ENCODE measurements around the gene MTCL1. TPM values are rescaled to one million over a fixed set of nuclear protein-coding genes. Genes with fewer than 3 reads are reported as not detected.
A peak's percentile ranks its signal among the peaks of the same experiment; 100 is the strongest.

Gene MTCL1
- total RNA-seq, 1 donor from 2014 or later = 10.0 TPM

DNA sequence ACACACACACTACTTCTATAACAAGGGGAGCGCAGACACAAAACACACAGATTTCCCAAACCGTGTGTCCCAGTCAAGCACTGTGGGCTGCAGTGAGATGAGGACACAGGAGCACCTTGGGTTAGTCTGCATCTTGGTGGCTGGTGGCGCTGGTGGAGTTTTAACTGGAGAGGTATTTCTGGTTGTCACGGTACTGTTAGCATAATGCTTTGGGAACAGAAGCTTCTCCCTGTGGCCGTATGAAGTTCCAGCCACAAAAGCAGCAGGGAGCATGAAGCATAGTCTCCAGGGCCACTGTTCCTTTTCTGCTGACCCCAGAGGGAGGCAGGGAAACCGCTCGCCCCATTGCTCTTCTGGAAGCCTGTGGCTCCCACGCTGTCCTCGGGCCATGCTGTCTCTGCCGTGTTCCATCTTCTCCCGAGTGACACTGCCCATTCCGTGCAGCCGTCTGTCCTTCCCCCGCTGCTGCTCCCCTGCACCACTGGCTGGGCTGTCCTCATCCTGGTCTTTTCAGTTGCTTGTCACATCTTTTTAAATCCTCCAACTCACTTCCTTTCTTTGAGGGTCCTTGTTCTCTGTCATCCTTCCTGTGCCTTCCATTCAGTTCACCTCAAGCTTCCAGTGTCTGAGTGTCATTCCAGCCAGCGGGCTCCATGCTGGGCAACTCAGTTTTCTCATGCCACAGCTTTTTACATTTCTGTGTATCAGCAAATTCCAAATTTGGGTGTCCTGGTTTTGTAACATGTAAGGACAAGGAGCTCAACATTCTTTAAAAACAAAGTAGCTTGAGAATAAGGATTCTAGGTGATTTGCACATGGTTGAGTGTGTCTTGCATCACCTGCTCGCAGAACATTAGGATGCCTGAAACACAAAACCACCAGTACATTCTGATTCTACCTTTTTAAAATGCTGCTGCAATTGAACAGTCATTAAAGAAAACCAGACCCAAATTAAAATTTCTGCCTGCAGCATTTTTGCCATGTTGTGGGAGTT is 125.0 kb downstream of the MTCL1 start:
- Histone ChIP-seq H3K4me3 (ENCODE audit: low read depth, low read length) (no peak overlapping the region), H3K36me3 (ENCODE audit: control insufficient read depth, insufficient read depth, low read length) (peaks cover 2% of the 10 kb centered on the region), H3K27me3 (ENCODE audit: control insufficient read depth, insufficient read depth, low read length) (no peaks in the 10 kb centered on the region)
- DNase-seq (ENCODE audit: low read depth) = peak; percentile 66
- FAIRE-seq = no peak
- TF ChIP-seq CTCF (IDR thresholded peaks at IDR 0.05; ENCODE audit: insufficient read depth, low read length, severe bottlenecking) = no peak

DNA sequence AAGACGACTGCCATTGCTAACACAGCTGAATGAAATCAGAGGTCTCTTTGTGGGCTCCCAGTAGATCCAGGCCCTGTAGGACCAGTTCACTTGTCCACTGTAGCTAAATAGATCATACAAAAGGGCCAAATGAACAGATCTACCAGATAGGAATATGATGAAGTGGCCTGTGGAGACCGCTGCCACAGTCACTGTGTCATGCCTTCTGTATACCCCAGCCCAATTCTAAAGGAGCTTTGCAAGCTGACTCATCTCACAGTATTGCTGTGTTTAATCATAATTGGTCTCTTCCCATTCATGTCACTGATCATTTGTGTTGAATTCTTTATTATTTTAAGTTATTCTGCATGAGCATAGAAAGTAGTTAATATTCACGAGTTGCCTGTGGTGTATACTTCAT is 125.8 kb downstream of the MTCL1 start:
- TF ChIP-seq CTCF (IDR thresholded peaks at IDR 0.05; ENCODE audit: insufficient read depth, low read length, severe bottlenecking) = no peak
- Histone ChIP-seq H3K36me3 (ENCODE audit: control insufficient read depth, insufficient read depth, low read length) (no peaks in the 10 kb centered on the region), H3K27me3 (ENCODE audit: control insufficient read depth, insufficient read depth, low read length) (no peaks in the 10 kb centered on the region), H3K4me3 (ENCODE audit: low read depth, low read length) (no peak overlapping the region)
- FAIRE-seq (peak; percentile 80), DNase-seq (ENCODE audit: low read depth) (no peak)

DNA sequence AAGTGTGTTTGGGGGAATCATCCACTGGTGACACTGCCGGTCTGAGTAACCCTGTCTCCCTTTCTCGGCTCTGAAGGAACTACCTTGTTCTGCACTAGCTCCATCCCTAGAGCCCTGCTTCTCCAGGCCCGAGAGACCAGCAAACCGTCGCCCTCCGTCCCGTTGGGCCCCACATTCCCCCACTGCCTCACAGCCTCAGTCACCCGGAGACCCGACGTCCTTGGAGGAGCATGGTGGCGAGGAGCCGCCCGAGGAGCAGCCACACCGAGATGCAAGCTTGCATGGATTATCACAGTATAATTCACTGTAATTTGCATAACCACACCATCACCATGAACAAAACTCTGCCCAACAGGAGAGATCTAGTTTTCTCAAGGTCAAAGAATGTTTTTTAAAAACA is 126.2 kb downstream of the MTCL1 start:
- no peak for TF ChIP-seq CTCF (IDR thresholded peaks at IDR 0.05; ENCODE audit: insufficient read depth, low read length, severe bottlenecking)
- DNase-seq (ENCODE audit: low read depth) = no peak
- no peak for FAIRE-seq
- H3K4me3 ChIP-seq (ENCODE audit: low read depth, low read length) = no peak overlapping the region
- H3K36me3 ChIP-seq (ENCODE audit: control insufficient read depth, insufficient read depth, low read length) = no peaks in the 10 kb centered on the region
- no peaks in the 10 kb centered on the region for H3K27me3 ChIP-seq (ENCODE audit: control insufficient read depth, insufficient read depth, low read length)

DNA sequence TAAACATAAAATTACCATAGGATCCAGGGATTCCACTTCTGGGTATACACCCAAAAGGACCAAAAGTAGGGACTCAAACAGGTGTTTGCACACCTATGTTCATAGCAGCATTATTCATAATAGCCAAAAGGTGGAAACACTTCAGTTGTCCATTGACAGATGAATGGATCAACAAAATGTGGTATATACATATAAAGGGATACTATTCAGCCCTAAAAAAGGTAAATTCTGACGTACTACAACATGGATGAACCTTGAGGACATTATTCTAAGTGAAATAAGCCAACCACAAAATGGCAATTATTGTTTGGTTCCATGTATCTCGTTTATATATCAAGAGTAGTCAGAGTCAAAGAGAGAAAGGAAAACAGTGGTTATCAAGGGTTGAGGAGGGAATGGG is 128.1 kb downstream of the MTCL1 start:
- Histone ChIP-seq H3K27me3 (ENCODE audit: control insufficient read depth, insufficient read depth, low read length) (no peaks in the 10 kb centered on the region), H3K4me3 (ENCODE audit: low read depth, low read length) (no peak overlapping the region), H3K36me3 (ENCODE audit: control insufficient read depth, insufficient read depth, low read length) (no peaks in the 10 kb centered on the region)
- DNase-seq (ENCODE audit: low read depth) (no peak), FAIRE-seq (no peak)
- no peak for TF ChIP-seq CTCF (IDR thresholded peaks at IDR 0.05; ENCODE audit: insufficient read depth, low read length, severe bottlenecking)

GRCh38 chr18:8834881-8835280 is 129.5 kb downstream of the MTCL1 start:
- H3K27me3 ChIP-seq (ENCODE audit: control insufficient read depth, insufficient read depth, low read length) = no peaks in the 10 kb centered on the region
- no peak overlapping the region for H3K4me3 ChIP-seq (ENCODE audit: low read depth, low read length)
- no peak for TF ChIP-seq CTCF (IDR thresholded peaks at IDR 0.05; ENCODE audit: insufficient read depth, low read length, severe bottlenecking)
- H3K36me3 ChIP-seq (ENCODE audit: control insufficient read depth, insufficient read depth, low read length) = no peaks in the 10 kb centered on the region
- FAIRE-seq (no peak), DNase-seq (ENCODE audit: low read depth) (no peak)

Measured in bronchial epithelial cell (primary cell).